Stimulated activated CD8-positive, alpha-beta memory T cell treated with anti-CD3 and anti-CD28 coated beads, Interleukin-4, amount 100 ng/mL, for 1 hour (primary cell): ENCODE data around the gene RAB3IL1.
A peak's percentile ranks its signal among the peaks of the same experiment; 100 is the strongest.
"Not testable (repeated sequence)": the region's sequence is repeated elsewhere in the genome, so short reads cannot be mapped to it uniquely, and the experiment has no call there.

Experiments used
- DNase-seq, 2 donors: peaks; one replicate each; pipeline ENCODE4 v3.0.0-alpha.2; 2020; ENCODE audit warnings: low read depth in 2 of 2, low spot score in 1 of 2

Gene RAB3IL1

DNA sequence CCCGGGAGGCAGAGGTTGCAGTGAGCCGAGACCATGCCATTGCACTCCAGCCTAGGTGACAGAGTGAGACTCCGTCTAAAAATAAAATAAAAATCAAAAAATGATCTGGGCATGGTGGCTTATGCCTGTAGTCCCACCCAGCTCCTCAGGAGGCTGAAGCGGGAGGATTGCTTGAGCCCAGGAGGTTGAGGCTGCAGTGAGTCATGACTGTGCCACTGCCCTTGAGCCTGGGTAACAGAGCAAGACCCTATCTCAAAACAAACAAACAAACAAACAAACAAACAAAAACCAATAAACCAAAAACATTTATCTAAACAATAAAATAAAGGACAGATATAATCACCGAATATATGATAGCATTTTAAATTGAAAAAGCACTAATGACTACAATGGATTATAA, 36.3 kb upstream of the RAB3IL1 start:
- not testable (repeated sequence) for DNase-seq

DNA sequence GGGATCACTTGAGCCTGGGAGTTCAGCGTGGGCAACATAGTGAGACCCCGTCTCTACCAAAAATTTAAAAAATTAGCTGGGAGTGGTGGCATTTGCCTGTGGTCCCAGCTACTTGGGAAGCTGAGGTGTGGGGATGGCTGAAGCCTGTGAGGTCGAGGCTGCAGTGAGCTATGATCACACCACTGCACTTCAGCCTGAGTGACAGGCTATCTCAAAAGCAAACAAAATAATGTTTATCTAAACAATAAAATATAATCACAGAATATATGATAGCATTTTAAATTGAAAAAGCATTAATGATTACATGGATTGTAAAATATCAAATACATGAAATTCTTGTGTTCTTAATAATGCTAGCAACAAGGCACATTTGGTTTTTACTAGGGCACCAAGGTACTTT, 35.5 kb upstream of the RAB3IL1 start:
- no peak for DNase-seq

DNA sequence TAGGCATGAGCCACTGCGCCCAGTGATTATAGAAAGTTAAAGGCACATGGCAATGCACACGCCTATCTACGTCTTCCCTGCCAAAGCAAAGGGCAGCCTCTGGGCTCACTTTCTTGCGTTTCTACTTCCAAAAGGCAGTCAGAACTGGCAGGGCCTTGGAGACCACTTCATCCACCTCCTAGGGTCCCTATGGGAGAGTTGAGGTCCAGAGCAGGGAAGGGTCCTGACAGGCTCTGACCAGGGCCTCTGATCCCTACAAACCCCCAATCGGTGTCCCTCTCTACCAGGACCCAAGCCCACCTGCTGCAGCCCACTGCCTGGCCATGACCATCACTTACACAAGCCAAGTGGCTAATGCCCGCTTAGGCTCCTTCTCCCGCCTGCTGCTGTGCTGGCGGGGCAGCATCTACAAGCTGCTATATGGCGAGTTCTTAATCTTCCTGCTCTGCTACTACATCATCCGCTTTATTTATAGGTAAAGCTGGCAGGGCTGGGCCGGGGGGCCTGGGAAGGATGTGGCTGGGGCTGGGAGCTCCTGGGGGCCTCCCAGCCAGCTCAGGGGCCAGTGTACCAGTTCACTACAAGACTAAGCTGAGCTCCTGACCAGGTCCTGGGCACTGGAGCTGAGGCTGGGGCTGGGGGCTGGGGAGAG, 34.2 kb upstream of the RAB3IL1 start:
- DNase-seq, result no peak

DNA sequence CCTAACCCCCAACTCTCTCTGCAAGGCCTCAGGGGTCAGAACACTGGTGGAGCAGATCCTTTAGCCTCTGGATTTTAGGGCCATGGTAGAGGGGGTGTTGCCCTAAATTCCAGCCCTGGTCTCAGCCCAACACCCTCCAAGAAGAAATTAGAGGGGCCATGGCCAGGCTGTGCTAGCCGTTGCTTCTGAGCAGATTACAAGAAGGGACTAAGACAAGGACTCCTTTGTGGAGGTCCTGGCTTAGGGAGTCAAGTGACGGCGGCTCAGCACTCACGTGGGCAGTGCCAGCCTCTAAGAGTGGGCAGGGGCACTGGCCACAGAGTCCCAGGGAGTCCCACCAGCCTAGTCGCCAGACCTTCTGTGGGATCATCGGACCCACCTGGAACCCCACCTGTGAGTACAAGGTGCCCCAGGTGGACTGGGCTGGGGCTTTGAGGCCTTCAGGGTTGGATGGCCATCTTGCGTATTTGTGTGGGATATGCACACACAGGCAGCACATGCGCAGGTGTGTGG, 32.7 kb upstream of the RAB3IL1 start, which contains the start of gene BEST1:
TSS of gene BEST1 (plus strand) at position 317 of the 513 bp plus-strand sequence. CDS start 1,456 bp downstream, outside the sequence.
- DNase-seq, result no peak

DNA sequence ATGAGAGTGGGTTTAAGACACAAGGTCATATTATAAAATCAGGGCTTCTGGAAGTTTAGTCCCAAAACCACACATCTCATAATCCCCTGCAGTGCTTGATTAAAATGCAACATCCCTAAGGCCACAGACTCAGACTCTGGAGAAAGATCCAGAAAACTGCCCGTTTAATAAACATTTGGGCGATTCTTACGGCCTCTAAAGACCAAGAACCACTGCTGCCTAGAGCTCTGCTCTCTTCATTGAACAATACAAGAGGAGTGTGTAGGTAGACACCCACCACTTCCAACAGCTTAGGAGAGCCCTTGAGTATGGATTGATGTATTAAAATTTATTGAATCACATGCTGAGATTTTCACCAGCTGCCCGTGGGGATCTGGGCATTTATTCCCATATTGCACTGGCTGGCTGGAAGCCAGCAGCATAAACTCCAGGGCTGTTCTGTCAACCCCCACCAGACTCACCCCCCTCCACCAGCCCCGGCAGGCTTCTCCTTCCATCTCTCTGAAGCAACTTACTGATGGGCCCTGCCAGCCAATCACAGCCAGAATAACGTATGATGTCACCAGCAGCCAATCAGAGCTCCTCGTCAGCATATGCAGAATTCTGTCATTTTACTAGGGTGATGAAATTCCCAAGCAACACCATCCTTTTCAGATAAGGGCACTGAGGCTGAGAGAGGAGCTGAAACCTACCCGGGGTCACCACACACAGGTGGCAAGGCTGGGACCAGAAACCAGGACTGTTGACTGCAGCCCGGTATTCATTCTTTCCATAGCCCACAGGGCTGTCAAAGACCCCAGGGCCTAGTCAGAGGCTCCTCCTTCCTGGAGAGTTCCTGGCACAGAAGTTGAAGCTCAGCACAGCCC, 32.0 kb upstream of the RAB3IL1 start:
- DNase-seq, result no peak

DNA sequence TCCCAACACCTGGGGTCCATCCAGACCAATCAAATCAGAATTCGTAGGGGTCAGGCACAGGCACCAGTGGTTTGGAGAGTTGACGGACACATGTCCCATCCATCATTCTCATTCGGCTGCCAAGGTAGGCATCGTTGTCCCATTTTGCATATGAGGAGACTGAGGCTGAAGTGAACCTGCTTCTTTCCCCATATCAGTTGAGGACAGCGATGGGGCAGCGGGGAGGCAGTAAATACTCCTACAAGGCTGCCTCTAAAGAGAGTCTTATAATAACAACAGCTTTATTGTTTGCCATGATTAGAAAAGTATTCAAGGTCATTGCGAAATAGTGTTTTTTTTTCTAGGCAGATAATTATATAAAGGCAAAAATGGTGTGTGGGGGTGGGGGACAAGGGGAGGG, 31.1 kb upstream of the RAB3IL1 start:
- no peak for DNase-seq

DNA sequence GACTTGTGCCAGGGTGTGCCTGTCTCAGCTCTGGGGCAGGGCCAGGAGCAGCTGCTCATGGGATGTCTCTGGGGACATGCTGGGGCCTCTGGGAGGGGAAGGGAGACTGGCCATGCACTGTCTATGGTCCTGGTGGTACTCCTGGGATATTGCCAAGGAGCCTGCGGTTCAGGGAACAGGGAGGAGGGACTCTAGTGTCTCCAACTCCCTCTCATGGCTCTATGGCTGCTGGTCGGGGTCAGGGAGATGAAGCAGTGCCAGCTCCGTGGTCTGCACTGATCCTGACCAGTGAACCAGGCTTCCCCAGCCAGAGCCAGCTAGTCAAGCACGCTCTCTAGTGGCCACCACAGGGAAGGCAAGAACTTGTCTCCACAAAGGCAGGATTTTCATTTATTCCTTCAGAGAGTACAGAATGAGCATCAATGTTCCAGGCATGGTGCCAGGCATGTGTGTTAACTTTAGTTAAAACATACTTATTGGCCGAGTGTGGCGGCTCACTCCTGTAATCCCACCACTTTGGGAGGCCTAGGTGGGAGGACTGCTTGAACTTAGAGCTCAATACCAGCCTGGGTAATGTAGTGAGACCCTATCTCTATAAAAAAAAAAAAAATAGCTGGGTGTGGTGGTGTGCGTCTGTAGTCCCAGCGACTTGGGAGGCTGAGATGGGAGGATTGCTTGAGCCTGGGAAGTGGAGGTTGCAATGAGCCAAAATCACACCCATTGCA, 30.3 kb upstream of the RAB3IL1 start:
- peak in 1 of 2 donors; percentile 49 for DNase-seq

DNA sequence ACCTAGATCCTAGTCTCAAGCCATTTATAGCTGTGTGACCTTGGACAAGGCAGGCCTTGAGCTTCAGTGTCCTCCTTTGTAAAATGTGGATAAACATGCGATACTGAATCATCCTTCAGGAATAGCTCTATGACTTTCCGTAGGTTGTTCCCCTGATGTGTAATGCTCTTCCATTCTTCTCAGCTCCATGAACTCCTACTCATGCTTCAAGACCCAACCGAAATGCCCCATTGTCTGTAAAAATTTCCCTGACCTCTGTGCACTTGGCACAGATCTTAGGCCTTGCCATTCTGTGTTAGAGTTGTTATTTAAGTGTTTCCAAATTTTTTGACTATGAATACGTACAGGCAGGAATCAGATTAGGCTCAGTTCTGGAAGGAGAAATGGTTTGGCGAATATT, 29.5 kb upstream of the RAB3IL1 start:
- DNase-seq, result no peak

DNA sequence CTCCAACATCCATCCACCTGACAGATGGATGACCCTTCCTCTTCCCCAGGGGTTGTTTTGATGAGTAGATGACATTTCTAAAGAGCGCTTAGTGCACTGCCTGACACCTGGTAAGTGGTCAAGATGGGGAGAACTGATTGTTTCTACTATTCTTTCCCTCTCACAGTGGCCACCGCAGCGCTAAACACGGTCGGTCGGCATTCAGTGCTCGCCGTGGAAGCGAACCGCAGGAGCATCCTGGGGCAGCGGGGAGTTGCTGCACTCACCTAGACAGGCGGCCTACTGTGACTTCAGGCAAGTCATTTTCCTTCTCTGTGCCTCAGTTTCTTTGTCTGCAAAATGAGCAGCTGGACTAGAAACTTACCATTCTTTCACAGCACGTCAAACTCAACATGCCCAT, 27.8 kb upstream of the RAB3IL1 start:
- no peak for DNase-seq

DNA sequence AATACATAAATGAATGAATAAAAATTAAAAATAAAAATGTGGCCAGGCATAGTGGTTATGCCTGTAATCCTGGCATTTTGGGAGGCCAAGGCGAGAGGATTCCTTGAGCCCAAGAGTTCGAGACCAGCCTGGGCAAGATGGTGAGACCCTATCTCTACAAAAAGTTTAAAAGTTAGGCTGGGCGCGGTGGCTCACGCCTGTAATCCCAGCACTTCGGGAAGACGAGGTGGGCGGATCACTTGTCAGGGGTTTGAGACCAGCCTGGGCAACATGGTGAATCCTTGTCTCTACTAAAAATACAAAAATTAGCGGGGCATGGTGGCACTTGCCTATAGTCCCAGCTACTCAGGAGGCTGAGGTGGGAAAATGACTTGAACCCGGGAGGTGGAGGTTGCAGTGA, 23.1 kb upstream of the RAB3IL1 start:
- no peak for DNase-seq

DNA sequence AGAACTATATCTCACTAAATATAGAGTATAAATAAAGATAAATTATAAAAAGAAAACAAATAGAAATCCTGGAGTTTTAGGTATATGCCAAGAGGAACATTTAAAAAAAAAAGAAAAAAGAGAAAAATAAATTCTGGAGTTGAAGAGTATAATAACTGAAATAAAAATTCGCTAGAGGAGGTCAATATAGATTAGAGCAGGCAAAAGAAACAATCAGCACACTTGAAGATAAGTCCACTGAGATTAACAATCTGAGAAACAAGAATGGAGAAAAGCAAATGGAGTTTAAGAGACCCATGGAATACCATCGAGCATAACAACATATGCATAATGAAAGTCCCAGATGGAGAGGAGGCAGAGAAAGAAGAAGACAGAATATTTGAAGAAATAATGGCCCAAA, 18.5 kb upstream of the RAB3IL1 start:
- no peak for DNase-seq

DNA sequence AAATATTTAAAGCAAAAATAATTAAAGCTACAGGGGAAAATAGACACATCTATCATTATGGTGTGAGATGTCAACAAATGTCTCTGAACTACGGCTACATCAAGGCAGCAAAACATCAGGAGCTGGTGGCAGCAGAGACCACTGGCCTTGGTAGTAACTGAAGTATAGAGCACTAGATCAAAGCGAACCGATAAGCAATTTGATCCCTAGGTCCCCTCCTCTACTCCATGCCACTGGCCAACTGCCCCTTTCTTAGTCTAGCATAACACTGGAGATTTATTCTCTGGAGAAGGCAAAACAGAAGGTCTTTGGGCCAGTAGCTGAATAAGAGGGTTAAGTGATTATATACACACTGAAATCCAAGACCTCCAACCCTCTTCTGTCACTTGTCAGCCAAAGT, 13.6 kb upstream of the RAB3IL1 start:
- no peak for DNase-seq

DNA sequence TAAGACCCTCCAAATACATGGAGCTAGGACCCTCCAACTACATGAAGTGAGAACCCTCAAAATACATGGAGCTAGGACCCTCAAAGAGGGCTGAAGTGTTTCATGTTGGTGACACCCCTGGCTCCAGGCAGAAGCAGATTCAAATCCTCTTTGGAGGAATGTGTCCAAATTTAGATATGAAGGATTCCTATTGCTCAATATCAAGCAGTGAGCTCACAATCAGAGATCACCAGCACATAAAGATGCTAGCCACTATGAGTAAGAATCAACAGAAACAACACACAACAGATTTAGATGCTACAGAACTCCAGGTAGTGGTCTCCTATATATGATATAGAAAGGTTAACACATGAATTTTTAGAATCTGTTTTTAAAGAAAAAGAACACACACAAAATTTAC, 11.2 kb upstream of the RAB3IL1 start:
- DNase-seq, result no peak

DNA sequence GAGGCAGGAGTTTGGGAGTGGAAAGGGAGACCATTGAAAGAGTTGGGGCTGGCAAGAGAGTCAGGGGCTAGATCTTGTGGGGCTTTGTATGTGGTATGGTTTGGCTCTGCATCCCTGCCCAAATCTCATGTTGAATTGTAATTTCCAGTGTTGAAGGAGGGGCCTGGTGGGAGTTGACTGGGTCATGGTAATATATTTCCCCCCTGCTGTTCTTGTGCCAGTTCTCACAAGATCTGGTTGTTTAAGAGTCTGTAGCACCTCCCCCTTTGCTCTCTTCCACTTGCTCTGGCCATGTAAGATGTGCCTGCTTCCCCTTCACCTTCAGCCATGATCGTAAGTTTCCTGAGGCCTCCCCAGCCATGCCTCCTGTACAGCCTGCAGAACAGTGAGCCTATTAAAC, 10.1 kb upstream of the RAB3IL1 start:
- no peak for DNase-seq

DNA sequence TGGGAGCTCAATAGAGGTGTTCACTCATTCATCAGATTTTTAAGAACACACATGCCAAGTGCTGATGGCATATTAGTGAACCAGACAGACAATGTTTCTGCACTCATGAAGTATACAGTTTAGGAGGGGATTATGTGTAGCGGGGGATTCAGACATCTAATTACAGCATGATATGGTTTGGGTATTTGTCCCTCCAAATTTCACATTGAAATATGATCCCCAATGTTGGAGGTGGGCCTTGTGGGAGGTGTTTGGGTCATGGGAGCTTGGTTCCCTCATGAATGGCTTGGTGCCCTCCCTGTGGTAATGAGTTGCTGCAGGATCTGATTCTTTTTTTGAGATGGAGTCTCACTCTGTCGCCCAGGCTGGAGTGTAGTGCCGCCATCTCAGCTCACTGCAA, 8.9 kb upstream of the RAB3IL1 start:
- DNase-seq, result no peak

DNA sequence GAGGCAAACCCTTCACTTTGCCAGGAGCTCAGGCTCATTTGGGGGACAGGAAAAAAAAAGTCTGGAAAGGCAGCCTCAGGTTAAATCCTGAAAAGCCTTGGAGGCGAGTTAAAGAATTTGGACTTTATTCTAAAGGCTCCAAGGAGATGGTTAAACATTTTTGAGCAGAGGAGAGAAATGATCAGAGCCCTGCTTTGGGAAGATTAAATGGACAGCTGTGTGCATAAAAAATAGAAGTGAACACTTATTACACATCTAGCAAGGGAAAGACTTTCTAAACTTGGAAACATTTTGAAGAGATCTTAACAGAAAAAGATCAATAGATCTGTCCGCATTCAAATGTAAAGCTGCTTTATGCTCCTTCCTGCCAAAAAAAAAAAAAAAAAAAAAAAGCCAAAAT, 8.4 kb upstream of the RAB3IL1 start:
- no peak for DNase-seq

DNA sequence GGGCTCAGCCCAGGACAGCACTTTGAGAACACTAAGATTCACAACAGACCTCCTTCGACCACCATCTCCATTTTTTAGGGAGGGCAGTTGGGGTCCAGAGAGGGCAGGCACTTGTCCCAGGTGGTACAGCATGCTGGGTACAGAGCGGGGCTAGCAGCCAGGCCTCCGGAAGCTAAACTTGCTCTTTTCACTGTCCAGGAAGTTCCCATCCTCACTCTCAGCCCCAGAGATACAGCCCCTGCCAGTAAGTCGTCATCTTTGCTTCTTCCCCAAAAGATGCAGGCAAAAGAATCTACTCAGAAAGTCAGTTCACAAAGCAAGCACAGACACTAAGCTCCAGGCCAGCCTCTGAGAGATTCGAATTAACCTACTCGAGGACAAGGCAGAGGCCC, 6.7 kb upstream of the RAB3IL1 start:
- DNase-seq, result no peak

DNA sequence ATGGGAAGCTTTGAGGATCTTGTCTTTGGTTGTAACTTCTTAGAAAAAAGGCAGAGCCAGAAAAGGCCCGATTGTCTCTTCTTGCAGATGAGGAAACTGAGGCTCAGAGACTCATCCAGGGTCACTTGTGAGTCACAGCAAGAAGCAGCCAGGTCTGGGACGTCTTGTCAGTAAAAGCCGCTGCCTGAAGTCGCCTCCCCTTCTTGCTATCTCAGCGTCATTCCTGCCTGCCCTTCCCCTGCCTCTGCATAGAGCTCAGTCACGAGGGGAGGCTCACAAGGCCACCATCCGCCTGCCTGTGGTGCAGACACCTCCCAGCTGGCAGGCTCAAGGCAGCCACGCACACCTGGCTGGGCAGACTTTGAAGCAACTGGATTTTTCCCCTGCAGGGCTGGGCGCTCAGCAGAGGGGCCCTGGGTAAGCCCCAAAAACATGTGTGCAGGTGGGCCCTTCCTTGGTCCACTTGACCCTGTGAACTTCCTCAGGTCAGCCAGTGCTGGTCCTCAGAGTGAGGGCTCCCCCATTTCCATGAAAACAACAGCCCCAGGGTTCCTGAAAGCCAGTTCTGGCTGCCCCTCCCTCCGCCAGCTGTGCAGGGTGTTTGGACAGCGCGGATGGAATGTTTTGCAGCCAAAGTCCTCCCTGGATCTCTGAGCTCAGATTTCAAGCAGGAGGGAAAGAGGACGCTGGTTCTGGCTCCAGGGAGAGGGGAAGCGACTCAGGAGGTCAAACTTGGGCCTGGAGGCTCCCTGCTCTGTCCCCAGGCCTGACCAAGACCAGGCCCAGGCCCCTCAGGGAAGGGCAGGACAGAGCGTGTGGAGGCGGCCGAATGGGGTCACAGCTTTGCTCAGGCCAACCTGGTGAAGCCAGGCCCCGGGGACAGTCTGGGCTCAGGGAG, 6.0 kb upstream of the RAB3IL1 start:
- no peak for DNase-seq

DNA sequence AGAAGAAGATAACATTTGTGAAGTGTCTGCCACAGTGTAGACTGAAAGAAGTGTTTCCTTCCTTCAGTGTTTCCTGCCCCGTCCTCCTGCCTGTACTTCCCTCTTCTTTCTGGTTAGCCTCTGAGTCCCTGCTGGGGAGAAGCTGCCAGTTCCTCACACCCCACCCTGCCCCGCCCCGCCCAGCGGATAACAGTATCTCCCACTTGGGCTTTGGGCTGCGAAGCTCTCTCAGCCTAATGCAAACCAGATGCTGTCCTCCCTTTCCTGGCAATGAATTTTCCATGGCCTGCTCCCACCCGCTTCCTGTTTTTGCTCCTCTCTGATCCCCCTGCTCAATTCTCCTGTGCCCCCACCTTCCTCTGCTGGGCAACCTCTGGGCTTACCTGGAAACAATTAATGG, 5.2 kb upstream of the RAB3IL1 start:
- no peak for DNase-seq

DNA sequence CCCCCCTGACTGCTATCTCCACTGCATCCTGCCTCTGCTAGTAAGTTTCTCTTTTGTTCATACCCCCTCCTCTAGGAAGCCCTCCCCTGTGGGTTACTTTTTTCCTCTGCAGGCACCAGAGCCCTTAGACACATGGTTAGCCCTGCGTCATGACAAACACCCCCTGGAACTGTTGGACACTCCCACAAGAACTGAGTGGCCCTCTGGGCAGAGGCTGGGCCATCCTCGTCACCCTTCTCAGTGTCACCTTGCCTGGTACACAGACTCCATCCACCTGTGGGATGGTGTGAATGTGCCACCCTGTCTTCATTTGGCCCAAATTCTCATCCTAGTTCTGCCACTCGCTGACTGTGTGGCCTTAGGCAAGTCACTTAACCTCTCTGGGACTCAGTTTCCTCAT, 4.1 kb upstream of the RAB3IL1 start:
- no peak for DNase-seq
